B cell (primary cell): ENCODE data around the gene SENP8. TPM values are rescaled to one million over a fixed set of nuclear protein-coding genes. Genes with fewer than 3 reads are reported as not detected.

Source experiments
- ATAC-seq: fragments of 200-7000 bp; cut with Tn5 transposase; one replicate; pipeline ENCODE4 v1.10.0; 2021; ENCODE audit warnings: low read depth, mild to moderate bottlenecking, moderate number of reproducible peaks, moderate library complexity
- CTCF ChIA-PET: fragments of 350-600 bp; sonication (Branson Sonifier 250); formaldehyde crosslinking; loops from one replicate; lab custom pipeline; 2021; ENCODE audit warnings: antibody characterized with exemption, inconsistent platforms; lab: Charles Lee
- POLR2A ChIA-PET: fragments of 350-600 bp; sonication (Branson Sonifier 250); formaldehyde crosslinking; loops from one replicate; lab custom pipeline; 2021; ENCODE audit warnings: antibody characterized with exemption; lab: Charles Lee
- DNase-seq: peaks from one replicate; pipeline ENCODE4 v3.0.0; 2013
- H2AFZ ChIP-seq: 2 replicates; pipeline ENCODE4 v1.6.1; 2012; ENCODE audit warnings: mild to moderate bottlenecking, low read depth, low read length; ENCODE audit not compliant: insufficient read depth, poor library complexity, severe bottlenecking
- H3K27ac ChIP-seq, 2 donors: 1 replicate in 1 of 2; 2 replicates in 1 of 2; pipeline ENCODE4 v1.5.1; 2012 to 2013; ENCODE audit warnings: low read length in 2 of 2, mild to moderate bottlenecking in 2 of 2, moderate library complexity in 1 of 2
- H3K27me3 ChIP-seq, 4 experiments: fragments of 200-600 bp in 1 of 4; sonication (generic) in 1 of 4; replicated peaks in 1 of 4; 1 replicate in 2 of 4; 2 replicates in 2 of 4; pipeline versions ENCODE4 v1.6.1 to v1.7.0; 2013 to 2016; ENCODE audit warnings: low read length in 3 of 4, mild to moderate bottlenecking in 2 of 4, mixed read lengths in 1 of 4, moderate library complexity in 1 of 4; ENCODE audit not compliant: insufficient read depth in 4 of 4, control insufficient read depth in 3 of 4; ENCODE audit errors: control extremely low read depth in 1 of 4
- H3K36me3 ChIP-seq, 2 experiments: replicated peaks in 1 of 2; 1 replicate in 1 of 2; 2 replicates in 1 of 2; pipeline versions ENCODE4 v1.6.1 to v1.7.1; 2013; ENCODE audit warnings: low read length in 1 of 2; ENCODE audit not compliant: insufficient read depth in 2 of 2, control insufficient read depth in 1 of 2; ENCODE audit errors: control extremely low read depth in 1 of 2, extremely low read depth in 1 of 2
- H3K4me1 ChIP-seq, 2 donors: fragments of 200-600 bp in 1 of 2; sonication (generic) in 1 of 2; 1 replicate in 1 of 2; 2 replicates in 1 of 2; pipeline versions ENCODE4 v1.5.1 to v1.6.1; 2013 to 2017; ENCODE audit warnings: low read length in 2 of 2; ENCODE audit not compliant: control insufficient read depth in 2 of 2, insufficient read depth in 2 of 2
- H3K4me2 ChIP-seq: replicated peaks from 2 replicates; pipeline ENCODE3; 2012; ENCODE audit warnings: mild to moderate bottlenecking, low read depth, low read length; ENCODE audit not compliant: poor library complexity, severe bottlenecking
- H3K4me3 ChIP-seq, 5 experiments: fragments of 200-600 bp in 1 of 5; sonication (generic) in 1 of 5; 1 replicate in 3 of 5; 2 replicates in 2 of 5; pipeline versions ENCODE4 v1.5.1 to v1.7.0; 2011 to 2016; ENCODE audit warnings: low read length in 4 of 5, mild to moderate bottlenecking in 4 of 5, low read depth in 2 of 5, control low read depth in 1 of 5, moderate library complexity in 1 of 5; ENCODE audit not compliant: insufficient read depth in 1 of 5; ENCODE audit errors: control extremely low read depth in 1 of 5, extremely low read depth in 1 of 5
- H3K79me2 ChIP-seq: fragments of 200-600 bp; sonication (generic); one replicate; pipeline ENCODE4 v1.6.0; 2016; ENCODE audit warnings: low read length; ENCODE audit not compliant: control insufficient read depth, insufficient read depth
- H3K9ac ChIP-seq: fragments of 200-600 bp; sonication (generic); 2 replicates; pipeline ENCODE4 v1.6.1; 2017; ENCODE audit warnings: mild to moderate bottlenecking, low read length, moderate library complexity
- H3K9me3 ChIP-seq, 3 donors: one replicate each; pipeline versions ENCODE4 v1.6.1 to v1.7.1; 2013; ENCODE audit warnings: low read length in 2 of 3; ENCODE audit not compliant: control insufficient read depth in 2 of 3, insufficient read depth in 1 of 3; ENCODE audit errors: control extremely low read depth in 1 of 3
- H4K20me1 ChIP-seq: 2 replicates; pipeline ENCODE4 v1.6.0; 2012; ENCODE audit warnings: mild to moderate bottlenecking, low read length; ENCODE audit not compliant: insufficient read depth, control insufficient read depth, poor library complexity, severe bottlenecking
- H3K27ac Mint-ChIP-seq: one replicate; pipeline ENCODE4 v1.8.0; 2021; ENCODE audit warnings: mixed read lengths
- H3K27me3 Mint-ChIP-seq: one replicate; pipeline ENCODE4 v1.8.0; 2021; ENCODE audit warnings: mixed read lengths
- H3K4me1 Mint-ChIP-seq: one replicate; pipeline ENCODE4 v1.8.0; 2021; ENCODE audit warnings: mixed read lengths
- H3K4me3 Mint-ChIP-seq: one replicate; pipeline ENCODE4 v1.8.0; 2021; ENCODE audit warnings: mixed read lengths
- H3K9me3 Mint-ChIP-seq: one replicate; pipeline ENCODE4 v1.8.0; 2022; ENCODE audit warnings: mixed read lengths; ENCODE audit not compliant: insufficient read depth
- CTCF ChIP-seq: fragments of 200-600 bp; IDR thresholded peaks from one replicate; pipeline ENCODE4 v1.8.0; 2022; ENCODE audit warnings: antibody characterized with exemption, mild to moderate bottlenecking
- EZH2 ChIP-seq: IDR thresholded peaks from 2 replicates; pipeline ENCODE4 v1.6.1; 2012; ENCODE audit warnings: borderline replicate concordance, low read depth, mild to moderate bottlenecking, moderate library complexity, low read length; ENCODE audit not compliant: insufficient read depth, poor library complexity, severe bottlenecking
- WGBS: methylation state at CpG from one replicate; pipeline ENCODE4 v1.1.5; 2013; ENCODE audit warnings: missing lambda C conversion rate; ENCODE audit not compliant: insufficient coverage; 5-methylcytosine and 5-hydroxymethylcytosine counted together
- intact Hi-C: fragments of 100-400 bp; cut with micrococcal nuclease; formaldehyde crosslinking; loops from one replicate; pipeline ENCODE4 v1.10.0; 2022
- polyA plus RNA-seq: library from polyadenylated mRNA; depleted of rRNA; stranded (reverse); fragments of >200 nt; gene quantifications from 2 replicates; pipeline ENCODE4 v1.2.3, GENCODE V29; 2012
- total RNA-seq, 2 donors: library from RNA; stranded (reverse); fragments of 120-200 nt in 1 of 2; gene quantifications; 1 replicate in 1 of 2; 2 replicates in 1 of 2; pipeline versions ENCODE4 v1.2.3 to v1.2.4, GENCODE V29; 2013 to 2022

SENP8 gene
- total and polyA plus RNA-seq, 2 donors (not counting 1 experiment from before 2014, with no cell fraction given), result 0.62 to 0.69 TPM

GRCh38 chr15:72169236-72169920, 51.2 kb downstream of the SENP8 start:
- Histone ChIP-seq H3K36me3 (no peaks in the 10 kb centered on the region), H3K4me3 (no peak overlapping the region), H3K27me3 (peaks cover 0 to 5% (median 0%) of the 10 kb centered on the region in 4 experiments), H3K27ac (no peak overlapping the region), H3K4me2 (no peak overlapping the region), H3K4me1 (no peaks in the 10 kb centered on the region), H3K79me2 (no peaks in the 10 kb centered on the region), H3K9ac (no peak overlapping the region), H2AFZ (no peak overlapping the region), H3K9me3 (no peaks in the 10 kb centered on the region), H4K20me1 (no peaks in the 10 kb centered on the region)
- DNase-seq (no peak), ATAC-seq (no peak)
- no peaks in the 10 kb centered on the region for H3K9me3 Mint-ChIP-seq
- H3K4me3 Mint-ChIP-seq, result no peak overlapping the region
- H3K4me1 Mint-ChIP-seq, result no peaks in the 10 kb centered on the region
- CTCF ChIA-PET, result interaction anchor here (1.7 kb wide), 1 partner anchor 13 kb away, joined by 5 read pairs; no protein-coding TSS in a partner anchor
- WGBS, result 88% methylated on average over 7 of the region's 10 CpGs
- TF ChIP-seq EZH2 (no peak), CTCF (no peak)
- POLR2A ChIA-PET, result interaction anchor here (0.6 kb wide), 1 partner anchor 386 kb away, joined by 7 read pairs; no protein-coding TSS in a partner anchor
- H3K27ac Mint-ChIP-seq, result no peak overlapping the region
- intact Hi-C loops, result no loop called here
- H3K27me3 Mint-ChIP-seq, result peaks cover 23% of the 10 kb centered on the region

GRCh38 chr15:72169921-72170611, 51.9 kb downstream of the SENP8 start:
- Histone ChIP-seq H3K4me1 (no peaks in the 10 kb centered on the region), H3K9ac (no peak overlapping the region), H3K36me3 (no peaks in the 10 kb centered on the region), H3K4me2 (no peak overlapping the region), H3K27me3 (peaks cover 0 to 5% (median 0%) of the 10 kb centered on the region in 4 experiments), H3K27ac (no peak overlapping the region), H3K4me3 (no peak overlapping the region), H4K20me1 (no peaks in the 10 kb centered on the region), H3K9me3 (no peaks in the 10 kb centered on the region), H3K79me2 (no peaks in the 10 kb centered on the region), H2AFZ (no peak overlapping the region)
- H3K4me3 Mint-ChIP-seq, result no peak overlapping the region
- ChIA-PET CTCF (interaction anchor here (1.7 kb wide), 1 partner anchor 14 kb away, joined by 5 read pairs; no protein-coding TSS in a partner anchor), POLR2A (no interaction called here)
- intact Hi-C loops, result no loop called here
- H3K4me1 Mint-ChIP-seq, result no peaks in the 10 kb centered on the region
- WGBS, result 91% methylated on average over 16 of the region's 16 CpGs
- no peaks in the 10 kb centered on the region for H3K9me3 Mint-ChIP-seq
- no peak for ATAC-seq
- H3K27ac Mint-ChIP-seq, result no peak overlapping the region
- DNase-seq, result no peak
- peaks cover 28% of the 10 kb centered on the region for H3K27me3 Mint-ChIP-seq
- TF ChIP-seq EZH2, result no peak
- no peak for TF ChIP-seq CTCF
